ENCODE data around the gene TRAPPC3L. TPM values are rescaled to one million over a fixed set of nuclear protein-coding genes. Genes with fewer than 3 reads are reported as not detected.

Gene TRAPPC3L
- polyA plus RNA-seq, 1 of the 3 experiments (the other 2 are of a cell fraction), result 0.03 TPM

- Histone ChIP-seq H3K4me1 (ENCODE audit: control insufficient read depth in 1 of 2, insufficient read depth in 2 of 2, low read depth in 1 of 2, low read length in 1 of 2) (peaks cover 2 to 28% of the 10 kb centered on the region in 2 experiments; a peak in 3 of 4 replicates), H3K36me3 (replicated peaks in 1 of 2; ENCODE audit: control insufficient read depth in 1 of 2, insufficient read depth in 2 of 2, low read length in 1 of 2) (no peaks in the 10 kb centered on the region), H3F3A (replicated peaks; ENCODE audit: insufficient read depth) (peaks cover 36% of the 10 kb centered on the region), H3K4me2 (no peak overlapping the region), H3K9ac (no peak overlapping the region), H3K27ac (ENCODE audit: low read depth in 2 of 2, low read length in 1 of 2) (peak overlapping the region; percentile 20 to 79; a peak in 3 of 4 replicates), H4K20me1 (ENCODE audit: insufficient read depth) (no peaks in the 10 kb centered on the region), H3K9me2 (no peaks in the 10 kb centered on the region), H2AFZ (ENCODE audit: low read depth) (peak overlapping the region; percentile 61; the same call in 1 of the 2 replicates), H3K9me3 (no peaks in the 10 kb centered on the region), H3K27me3 (ENCODE audit: insufficient read depth) (no peaks in the 10 kb centered on the region), H3K4me3 (ENCODE audit: low read depth in 2 of 2, low read length in 1 of 2) (no peak overlapping the region), H3K79me2 (ENCODE audit: insufficient read depth) (no peaks in the 10 kb centered on the region)
- ChIA-PET CTCF (interaction anchor here (2.0 to 5.0 kb wide), 2 partner anchors 269 kb away, joined by 8 to 58 read pairs; no protein-coding TSS in a partner anchor), POLR2A (no interaction called here)
- WGBS (ENCODE audit: low lambda C conversion rate), result 86% methylated on average over 5 of the region's 5 CpGs
- DNase-seq, result no peak
- no peak for TF ChIP-seq RXRA (IDR thresholded peaks at IDR 0.05; ENCODE audit: borderline replicate concordance, low read depth)
- TF ChIP-seq USF1 (IDR thresholded peaks at IDR 0.05; ENCODE audit: borderline replicate concordance, low read depth), result no peak
- TF ChIP-seq TAF1 (IDR thresholded peaks at IDR 0.05; ENCODE audit: borderline replicate concordance, low read depth, low read length), result no peak
- no peak for TF ChIP-seq CHD2 (IDR thresholded peaks at IDR 0.05; ENCODE audit: low read length, partially characterized antibody)
- no peak for TF ChIP-seq FOSL2 (IDR thresholded peaks at IDR 0.05; ENCODE audit: borderline replicate concordance, low read depth)
- no peak for TF ChIP-seq USF2 (IDR thresholded peaks at IDR 0.05; ENCODE audit: borderline replicate concordance, low read depth, low read length)
- TF ChIP-seq SIN3A (IDR thresholded peaks at IDR 0.05; ENCODE audit: borderline replicate concordance, low read depth, low read length), result no peak
- no peak for TF ChIP-seq MAX (IDR thresholded peaks at IDR 0.05; ENCODE audit: low read depth)
- no peak for TF ChIP-seq FOXJ3 (CRISPR knock-in tag; IDR thresholded peaks at IDR 0.05)
- TF ChIP-seq NRF1 (IDR thresholded peaks at IDR 0.05; ENCODE audit: low read depth, low read length), result no peak
- TF ChIP-seq YY1 (IDR thresholded peaks at IDR 0.05; ENCODE audit: low read depth), result no peak
- TF ChIP-seq RCOR1 (IDR thresholded peaks at IDR 0.05; ENCODE audit: low read length), result no peak
- no peak for TF ChIP-seq EZH2phosphoT487 (IDR thresholded peaks at IDR 0.05; ENCODE audit: borderline replicate concordance, low read depth)
- TF ChIP-seq RFX5 (IDR thresholded peaks at IDR 0.05; ENCODE audit: low read length), result no peak
Observed at GRCh38 chr6:116556814-116557415, 11.4 kb upstream of the TRAPPC3L start.

GRCh38 chr6:116556065-116556464, 10.6 kb upstream of the TRAPPC3L start:
- peaks cover 36% of the 10 kb centered on the region for H3F3A ChIP-seq (replicated peaks; ENCODE audit: insufficient read depth)
- no peaks in the 10 kb centered on the region for H3K36me3 ChIP-seq (replicated peaks in 1 of 2; ENCODE audit: control insufficient read depth in 1 of 2, insufficient read depth in 2 of 2, low read length in 1 of 2)
- no peak for DNase-seq
- no peak overlapping the region for H3K4me3 ChIP-seq (ENCODE audit: low read depth in 2 of 2, low read length in 1 of 2)
- H4K20me1 ChIP-seq (ENCODE audit: insufficient read depth), result no peaks in the 10 kb centered on the region
- H3K27ac ChIP-seq (ENCODE audit: low read depth in 2 of 2, low read length in 1 of 2), result peak overlapping the region; percentile 20 to 79; a peak in 3 of 4 replicates
- H3K9ac ChIP-seq, result peak overlapping the region; percentile 10; the same call in 1 of the 2 replicates
- peaks cover 0 to 28% of the 10 kb centered on the region in 2 experiments; a peak in 3 of 4 replicates for H3K4me1 ChIP-seq (ENCODE audit: control insufficient read depth in 1 of 2, insufficient read depth in 2 of 2, low read depth in 1 of 2, low read length in 1 of 2)
- 5% methylated on average over 1 of the region's 1 CpG for WGBS (ENCODE audit: low lambda C conversion rate)
- H3K9me2 ChIP-seq, result no peaks in the 10 kb centered on the region
- no peaks in the 10 kb centered on the region for H3K79me2 ChIP-seq (ENCODE audit: insufficient read depth)
- POLR2A ChIA-PET, result no interaction called here
- CTCF ChIA-PET, result interaction anchor here (2.0 kb wide), 1 partner anchor 268 kb away, joined by 8 read pairs; no protein-coding TSS in a partner anchor
- peak overlapping the region; percentile 61; the same call in 1 of the 2 replicates for H2AFZ ChIP-seq (ENCODE audit: low read depth)
- H3K4me2 ChIP-seq, result peak overlapping the region; percentile 12; the same call in 1 of the 2 replicates
- H3K27me3 ChIP-seq (ENCODE audit: insufficient read depth), result no peaks in the 10 kb centered on the region
- no peaks in the 10 kb centered on the region for H3K9me3 ChIP-seq
- TF ChIP-seq MAX (IDR thresholded peaks at IDR 0.05; ENCODE audit: low read depth), result peak; percentile 82
- TF ChIP-seq FOXM1 (IDR thresholded peaks at IDR 0.05; ENCODE audit: low read depth), result no peak
- no peak for TF ChIP-seq TAF1 (IDR thresholded peaks at IDR 0.05; ENCODE audit: borderline replicate concordance, low read depth, low read length)
- TF ChIP-seq MEF2A (IDR thresholded peaks at IDR 0.05; ENCODE audit: borderline replicate concordance, low read depth), result no peak
- peak in 1 of 2 experiments; percentile 46; a peak in 1 of 4 replicates for TF ChIP-seq EP300 (IDR thresholded peaks at IDR 0.05; ENCODE audit: borderline replicate concordance in 1 of 2, low read depth in 1 of 2, low read length in 1 of 2)
- TF ChIP-seq TEAD4 (IDR thresholded peaks at IDR 0.05; ENCODE audit: borderline replicate concordance, insufficient read depth), result peak; percentile 61; the same call in 1 of the 2 replicates
- no peak for TF ChIP-seq REST (IDR thresholded peaks at IDR 0.05; ENCODE audit: low read depth, low read length)
- no peak for TF ChIP-seq GABPA (IDR thresholded peaks at IDR 0.05; ENCODE audit: low read depth)
